ENCODE data around the gene NHSL2.

- TF ChIP-seq CTCF (IDR thresholded peaks at IDR 0.05) = no peak
- TF ChIP-seq POLR2A (IDR thresholded peaks at IDR 0.05) = no peak
Observed at GRCh38 chrX:72037601-72038000, 127.0 kb downstream of the NHSL2 start.

Data from thyroid gland (tissue), 4 donors.